Trophoblast cell (in vitro differentiated cells and primary cell): ENCODE data around the gene CNNM4.

Experiments
- DNase-seq, 2 donors: peaks; one replicate each; pipeline ENCODE4 v3.0.0-alpha.2; 2016
- H2AFZ ChIP-seq: 2 replicates; pipeline ENCODE4 v1.6.1; 2013; ENCODE audit warnings: low read length, moderate library complexity, mild to moderate bottlenecking; ENCODE audit not compliant: insufficient read depth, poor library complexity
- H2AK5ac ChIP-seq: 2 replicates; pipeline ENCODE4 v1.6.1; 2013; ENCODE audit warnings: mild to moderate bottlenecking, low read length
- H2BK120ac ChIP-seq: 2 replicates; pipeline ENCODE4 v1.6.1; 2013; ENCODE audit warnings: low read length, mild to moderate bottlenecking, moderate library complexity; ENCODE audit not compliant: insufficient read depth, poor library complexity
- H2BK12ac ChIP-seq: 2 replicates; pipeline ENCODE4 v1.6.1; 2013; ENCODE audit warnings: mild to moderate bottlenecking, low read length, moderate library complexity
- H2BK5ac ChIP-seq: 2 replicates; pipeline ENCODE4 v1.6.1; 2013; ENCODE audit warnings: low read length, low read depth, moderate library complexity, mild to moderate bottlenecking; ENCODE audit not compliant: poor library complexity
- H3K14ac ChIP-seq: 2 replicates; pipeline ENCODE4 v1.6.1; 2013; ENCODE audit warnings: mild to moderate bottlenecking, low read length
- H3K18ac ChIP-seq: 2 replicates; pipeline ENCODE4 v1.6.1; 2013; ENCODE audit warnings: mild to moderate bottlenecking, low read length
- H3K23ac ChIP-seq: 2 replicates; pipeline ENCODE4 v1.6.1; 2013; ENCODE audit warnings: low read length
- H3K27ac ChIP-seq: 2 replicates; pipeline ENCODE4 v1.5.1; 2013; ENCODE audit warnings: low read depth, mild to moderate bottlenecking, inconsistent platforms, low read length, moderate library complexity
- H3K27me3 ChIP-seq: 2 replicates; pipeline ENCODE4 v1.6.1; 2013; ENCODE audit warnings: inconsistent platforms, mild to moderate bottlenecking, low read length, moderate library complexity; ENCODE audit not compliant: insufficient read depth
- H3K36me3 ChIP-seq, 2 experiments: 1 replicate in 1 of 2; 2 replicates in 1 of 2; pipeline ENCODE4 v1.6.1; 2013; ENCODE audit warnings: low read length in 2 of 2, mild to moderate bottlenecking in 2 of 2, moderate library complexity in 1 of 2; ENCODE audit not compliant: insufficient read depth in 2 of 2, control insufficient read depth in 1 of 2
- H3K4ac ChIP-seq: 2 replicates; pipeline ENCODE4 v1.6.1; 2013; ENCODE audit warnings: low read depth, mild to moderate bottlenecking, low read length, moderate library complexity
- H3K4me1 ChIP-seq, 2 experiments: 1 replicate in 1 of 2; 2 replicates in 1 of 2; pipeline ENCODE4 v1.6.1; 2013; ENCODE audit warnings: low read length in 2 of 2, mild to moderate bottlenecking in 2 of 2, moderate library complexity in 1 of 2; ENCODE audit not compliant: insufficient read depth in 2 of 2, control insufficient read depth in 1 of 2
- H3K4me2 ChIP-seq: 2 replicates; pipeline ENCODE4 v1.6.1; 2013; ENCODE audit warnings: inconsistent platforms, mild to moderate bottlenecking, low read length, moderate library complexity
- H3K4me3 ChIP-seq: 2 replicates; pipeline ENCODE4 v1.5.1; 2013; ENCODE audit warnings: mild to moderate bottlenecking, low read depth, low read length, inconsistent platforms
- H3K79me1 ChIP-seq: one replicate; pipeline ENCODE4 v1.6.1; 2013; ENCODE audit warnings: low read length
- H3K79me2 ChIP-seq: 2 replicates; pipeline ENCODE4 v1.6.1; 2013; ENCODE audit warnings: low read length, mild to moderate bottlenecking; ENCODE audit not compliant: control insufficient read depth, insufficient read depth, poor library complexity
- H3K9ac ChIP-seq: 2 replicates; pipeline ENCODE4 v1.6.1; 2013; ENCODE audit warnings: mild to moderate bottlenecking, low read length
- H3K9me3 ChIP-seq: 2 replicates; pipeline ENCODE4 v1.6.1; 2013; ENCODE audit warnings: low read depth, mild to moderate bottlenecking, control low read depth, inconsistent platforms, low read length; ENCODE audit not compliant: insufficient read depth
- H4K12ac ChIP-seq: 2 replicates; pipeline ENCODE4 v1.6.1; 2013; ENCODE audit warnings: low read depth, mild to moderate bottlenecking, low read length, moderate library complexity
- H4K8ac ChIP-seq: 2 replicates; pipeline ENCODE4 v1.6.1; 2013; ENCODE audit warnings: low read depth, mild to moderate bottlenecking, low read length, moderate library complexity
- H4K91ac ChIP-seq: one replicate; pipeline ENCODE4 v1.6.1; 2013; ENCODE audit warnings: low read depth, mild to moderate bottlenecking, low read length, moderate library complexity
- WGBS: extraction: QIAGEN DNeasy Blood & Tissue Kit; methylation state at CpG from one replicate; pipeline ENCODE4 v1.1.7; 2013; ENCODE audit warnings: missing lambda C conversion rate; ENCODE audit not compliant: insufficient read length, insufficient coverage; ENCODE audit errors: extremely low coverage; 5-methylcytosine and 5-hydroxymethylcytosine counted together

Gene CNNM4

GRCh38 chr2:96821113-96821675, 60.5 kb downstream of the CNNM4 start:
- Histone ChIP-seq H2AK5ac (no peak overlapping the region), H4K12ac (no peak overlapping the region), H3K9me3 (peaks cover 4% of the 10 kb centered on the region), H2AFZ (peak overlapping the region; percentile 31), H3K23ac (no peak overlapping the region), H3K4me1 (peaks cover 10 to 16% of the 10 kb centered on the region in 2 experiments), H3K4me3 (no peak overlapping the region), H3K27me3 (no peaks in the 10 kb centered on the region), H3K14ac (no peak overlapping the region), H3K18ac (no peak overlapping the region), H3K79me2 (peaks cover 1% of the 10 kb centered on the region), H2BK5ac (no peak overlapping the region), H4K8ac (no peak overlapping the region), H3K36me3 (peaks cover 17 to 24% of the 10 kb centered on the region in 2 experiments), H2BK120ac (no peak overlapping the region), H4K91ac (no peak overlapping the region), H3K4me2 (no peak overlapping the region), H3K79me1 (peaks cover 1% of the 10 kb centered on the region), H3K9ac (no peak overlapping the region), H2BK12ac (no peak overlapping the region), H3K4ac (no peak overlapping the region), H3K27ac (no peak overlapping the region)
- no CpG with 5 or more reads among the region's 11 CpGs for WGBS
- DNase-seq, result no peak

GRCh38 chr2:96822786-96823185, 62.1 kb downstream of the CNNM4 start:
- Histone ChIP-seq H2BK5ac (no peak overlapping the region), H4K12ac (no peak overlapping the region), H3K4me3 (no peak overlapping the region), H4K91ac (no peak overlapping the region), H3K36me3 (peaks cover 29 to 34% of the 10 kb centered on the region in 2 experiments), H3K79me2 (no peaks in the 10 kb centered on the region), H2AK5ac (no peak overlapping the region), H3K18ac (no peak overlapping the region), H3K27ac (no peak overlapping the region), H3K9me3 (peaks cover 4% of the 10 kb centered on the region), H2BK12ac (no peak overlapping the region), H3K9ac (no peak overlapping the region), H3K4me2 (no peak overlapping the region), H3K79me1 (no peaks in the 10 kb centered on the region), H4K8ac (no peak overlapping the region), H3K23ac (no peak overlapping the region), H2BK120ac (no peak overlapping the region), H2AFZ (no peak overlapping the region), H3K27me3 (no peaks in the 10 kb centered on the region), H3K4ac (no peak overlapping the region), H3K14ac (no peak overlapping the region), H3K4me1 (peaks cover 4 to 7% of the 10 kb centered on the region in 2 experiments)
- WGBS, result no CpG with 5 or more reads among the region's 4 CpGs
- DNase-seq, result no peak

- Histone ChIP-seq H3K18ac (no peak overlapping the region), H3K9me3 (peaks cover 4% of the 10 kb centered on the region), H2BK12ac (no peak overlapping the region), H3K4me3 (no peak overlapping the region), H3K4me1 (peaks cover 4 to 7% of the 10 kb centered on the region in 2 experiments), H4K12ac (no peak overlapping the region), H2BK120ac (no peak overlapping the region), H2AK5ac (no peak overlapping the region), H3K14ac (no peak overlapping the region), H3K23ac (no peak overlapping the region), H4K8ac (no peak overlapping the region), H3K4me2 (no peak overlapping the region), H3K79me1 (no peaks in the 10 kb centered on the region), H2BK5ac (no peak overlapping the region), H2AFZ (no peak overlapping the region), H3K27ac (no peak overlapping the region), H3K79me2 (no peaks in the 10 kb centered on the region), H3K36me3 (peaks cover 33 to 38% of the 10 kb centered on the region in 2 experiments), H3K27me3 (no peaks in the 10 kb centered on the region), H3K9ac (no peak overlapping the region), H3K4ac (no peak overlapping the region), H4K91ac (no peak overlapping the region)
- DNase-seq, result no peak
- no CpG with 5 or more reads among the region's 11 CpGs for WGBS
These were observed 62.5 kb downstream of the CNNM4 start for GRCh38 chr2:96823198-96823597.

GRCh38 chr2:96824079-96824870, 63.6 kb downstream of the CNNM4 start:
- Histone ChIP-seq H3K9ac (no peak overlapping the region), H4K12ac (no peak overlapping the region), H3K27ac (no peak overlapping the region), H3K18ac (no peak overlapping the region), H3K23ac (no peak overlapping the region), H4K8ac (no peak overlapping the region), H2BK120ac (no peak overlapping the region), H2BK5ac (no peak overlapping the region), H2AFZ (no peak overlapping the region), H2AK5ac (no peak overlapping the region), H3K79me2 (no peaks in the 10 kb centered on the region), H3K4me3 (no peak overlapping the region), H3K4ac (no peak overlapping the region), H4K91ac (no peak overlapping the region), H3K14ac (no peak overlapping the region), H3K36me3 (peaks cover 39 to 43% of the 10 kb centered on the region in 2 experiments), H3K9me3 (peaks cover 4% of the 10 kb centered on the region), H2BK12ac (no peak overlapping the region), H3K27me3 (no peaks in the 10 kb centered on the region), H3K79me1 (no peaks in the 10 kb centered on the region), H3K4me2 (no peak overlapping the region), H3K4me1 (peaks cover 0 to 4% of the 10 kb centered on the region in 2 experiments)
- no CpG with 5 or more reads among the region's 6 CpGs for WGBS
- DNase-seq, result no peak
